K562 (cell line): Measurements from ENCODE around the gene CYP17A1.

Experiments
- ELF1 ChIP-seq: fragments of 200-800 bp; sonication (Bioruptor generic); IDR thresholded peaks from 2 replicates; pipeline ENCODE4 v1.6.1; 2016; ENCODE audit warnings: missing genetic modification characterization, missing compliant biosample characterization
- KLF16 ChIP-seq: IDR thresholded peaks from 2 replicates; pipeline ENCODE4 v1.6.1; 2016; ENCODE audit warnings: antibody characterized with exemption

DNA sequence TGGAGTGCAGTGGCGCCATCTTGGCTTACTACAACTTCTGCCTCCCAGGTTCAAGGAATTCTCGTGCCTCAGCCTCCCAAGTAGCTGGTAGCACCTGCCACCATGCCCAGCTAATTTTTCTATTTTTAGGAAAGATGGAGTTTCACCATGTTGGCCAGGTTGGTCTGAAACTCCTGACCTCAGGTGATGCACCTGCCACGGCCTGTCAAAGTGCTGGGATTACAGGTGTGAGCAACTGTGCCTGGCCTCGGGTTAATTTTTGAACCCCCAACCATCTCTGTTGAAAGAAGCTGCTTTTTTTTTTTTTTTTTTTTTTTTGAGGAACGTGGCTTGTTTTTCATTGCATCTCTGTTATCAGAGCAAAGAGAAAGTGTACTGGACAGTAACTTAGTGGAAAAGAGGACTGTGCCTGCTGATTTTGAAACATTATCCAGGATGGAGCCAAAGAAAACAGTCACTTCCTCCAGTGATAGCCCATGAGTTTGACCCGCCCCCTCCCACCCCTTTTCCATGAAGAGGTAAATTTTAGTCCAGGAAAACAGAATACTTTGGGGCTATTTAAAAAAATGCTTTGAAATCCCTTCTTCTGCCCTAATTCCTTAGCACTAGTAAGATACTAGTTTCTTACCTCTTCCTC lies 55.2 kb downstream of the CYP17A1 start:
- TF ChIP-seq KLF16 (no peak), ELF1 (no peak)
